GM12801 (cell line): ENCODE measurements around the gene TSC1.

Experiments
- CTCF ChIP-seq: IDR thresholded peaks from one replicate; pipeline ENCODE4 v1.5.1; 2011; ENCODE audit warnings: control low read depth; ENCODE audit not compliant: insufficient read length; ENCODE audit errors: extremely low read depth

Gene TSC1

DNA sequence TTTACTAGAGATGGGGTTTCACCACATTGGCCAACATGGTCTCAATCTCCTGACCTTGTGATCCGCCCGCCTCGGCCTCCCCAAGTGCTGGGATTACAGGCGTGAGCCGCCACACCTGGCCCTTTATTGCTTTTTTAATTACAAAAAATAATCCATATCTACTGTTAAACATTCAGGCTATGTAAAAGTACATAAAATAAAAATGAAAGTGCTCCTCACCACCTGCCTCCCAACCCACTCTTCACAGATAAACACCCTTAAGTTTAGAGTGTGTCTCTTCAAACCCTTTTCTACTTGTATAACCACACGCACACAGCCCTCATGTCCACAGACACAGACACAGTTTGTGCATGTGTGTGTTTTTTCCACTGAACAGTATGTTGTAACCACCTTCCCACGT lies 16.7 kb downstream of the TSC1 start:
- no peak for TF ChIP-seq CTCF

GRCh38 chr9:132923346-132923902 lies 21.0 kb downstream of the TSC1 start:
- TF ChIP-seq CTCF: no peak

DNA sequence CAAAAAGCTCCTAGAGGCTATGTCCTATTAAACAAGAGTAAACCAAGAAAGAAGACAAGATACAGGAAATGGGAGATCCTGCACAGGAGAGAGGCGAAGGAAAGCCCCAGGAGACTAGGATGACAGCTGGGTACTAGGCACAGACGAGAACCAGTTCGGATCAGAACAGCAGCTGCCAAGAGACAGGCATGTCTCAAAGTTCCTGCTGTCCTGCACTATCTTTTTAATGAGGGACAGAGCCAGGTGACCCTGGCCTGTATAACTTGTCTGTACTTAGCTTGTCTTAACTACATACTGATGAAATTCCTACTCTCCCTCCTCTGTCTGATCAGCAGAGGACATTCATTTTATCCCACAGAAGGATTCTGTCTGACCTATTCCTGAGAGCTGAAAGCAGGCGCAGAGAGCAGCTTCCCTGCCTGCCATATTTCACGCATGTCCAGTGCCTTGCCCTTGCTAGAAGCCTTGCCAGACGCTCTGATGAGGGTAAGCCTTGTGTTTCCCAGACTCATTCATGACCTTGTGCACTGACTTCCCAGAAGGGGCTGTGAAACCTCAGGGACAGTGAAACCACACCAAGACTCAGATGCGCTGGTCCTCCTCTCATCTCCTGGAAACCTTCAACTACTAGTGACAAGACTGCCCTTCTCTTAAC lies 24.7 kb downstream of the TSC1 start:
- no peak for TF ChIP-seq CTCF

DNA sequence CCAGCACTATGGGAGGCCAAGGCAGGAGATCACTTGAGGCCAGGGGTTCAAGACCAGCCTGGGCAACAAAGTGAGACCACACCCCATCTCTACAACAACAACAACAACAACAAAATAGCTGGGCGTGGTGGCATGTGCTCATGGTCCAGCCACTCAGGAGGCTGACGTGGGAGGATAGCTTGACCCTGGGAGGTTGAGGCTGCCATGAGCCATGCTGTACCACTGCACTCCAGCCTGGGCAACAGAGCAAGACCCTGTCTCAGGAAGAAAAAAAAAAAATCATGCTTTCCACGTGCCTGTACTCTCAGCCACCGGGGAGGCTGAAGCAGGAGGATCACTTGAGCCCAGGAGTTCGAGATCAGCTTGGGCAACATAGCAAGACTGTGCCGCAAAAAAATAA lies 29.5 kb downstream of the TSC1 start:
- TF ChIP-seq CTCF: no peak

GRCh38 chr9:132912131-132912530 lies 32.3 kb downstream of the TSC1 start:
- TF ChIP-seq CTCF: no peak

DNA sequence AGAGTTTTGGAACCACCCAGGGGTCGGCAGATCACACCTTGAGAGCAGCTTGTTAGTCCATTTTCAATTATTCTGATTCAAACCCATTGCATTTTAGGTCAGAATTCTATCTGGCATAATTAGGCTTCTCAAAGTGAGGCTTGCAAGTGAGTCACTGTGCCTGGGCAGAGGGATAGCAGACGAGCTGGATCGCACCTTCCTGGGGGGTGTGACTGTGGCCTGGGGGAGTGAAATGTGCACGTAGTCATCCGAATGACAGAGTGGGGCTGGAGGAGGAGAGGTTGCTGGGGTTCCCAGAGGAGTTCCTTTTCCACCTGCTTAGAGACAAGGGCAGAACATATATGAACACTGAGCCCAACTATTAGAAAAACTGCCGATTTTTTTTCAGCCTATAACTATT lies 34.0 kb downstream of the TSC1 start:
- TF ChIP-seq CTCF: no peak

GRCh38 chr9:132909311-132909710 lies 35.1 kb downstream of the TSC1 start:
- no peak for TF ChIP-seq CTCF
